Activated T-cell treated with anti-CD3 and anti-CD28 coated beads, Interleukin-2, amount 50 U/mL, for 72 hours (primary cell): ENCODE measurements around the gene SPATA12. TPM values are rescaled to one million over a fixed set of nuclear protein-coding genes. Genes with fewer than 3 reads are reported as not detected.

Source experiments
- ATAC-seq, 2 donors: fragments of 150-1000 bp; cut with Tn5 transposase; replicated peaks in 1 of 2; 2 replicates each; pipeline ENCODE4 v1.10.0; 2021; ENCODE audit warnings: moderate library complexity in 2 of 2, mild to moderate bottlenecking in 1 of 2
- DNase-seq, 2 donors: peaks; one replicate each; pipeline ENCODE4 v3.0.0; 2021 to 2022; ENCODE audit warnings: mixed read lengths in 1 of 2
- H3K27ac Mint-ChIP-seq: one replicate; pipeline ENCODE4 v1.8.0; 2022; ENCODE audit warnings: mild to moderate bottlenecking, moderate library complexity, mixed read lengths
- H3K27me3 Mint-ChIP-seq: one replicate; pipeline ENCODE4 v1.8.0; 2022; ENCODE audit warnings: low read depth, mixed read lengths
- H3K36me3 Mint-ChIP-seq, 2 donors: one replicate each; pipeline ENCODE4 v1.8.0; 2022; ENCODE audit warnings: mixed read lengths in 2 of 2, mild to moderate bottlenecking in 1 of 2; ENCODE audit not compliant: insufficient read depth in 2 of 2
- H3K4me1 Mint-ChIP-seq: one replicate; pipeline ENCODE4 v1.8.0; 2022; ENCODE audit warnings: low read depth, mixed read lengths
- H3K4me3 Mint-ChIP-seq, 2 donors: one replicate each; pipeline ENCODE4 v1.8.0; 2022; ENCODE audit warnings: mild to moderate bottlenecking in 2 of 2, mixed read lengths in 2 of 2, moderate library complexity in 2 of 2
- H3K9me3 Mint-ChIP-seq, 2 donors: one replicate each; pipeline ENCODE4 v1.8.0; 2022; ENCODE audit warnings: mixed read lengths in 2 of 2
- total RNA-seq, 2 donors: library from RNA; stranded (reverse); gene quantifications; one replicate each; pipeline ENCODE4 v1.2.3, GENCODE V29; 2022

SPATA12 gene
- total RNA-seq, 2 donors from 2014 or later = not detected

DNA sequence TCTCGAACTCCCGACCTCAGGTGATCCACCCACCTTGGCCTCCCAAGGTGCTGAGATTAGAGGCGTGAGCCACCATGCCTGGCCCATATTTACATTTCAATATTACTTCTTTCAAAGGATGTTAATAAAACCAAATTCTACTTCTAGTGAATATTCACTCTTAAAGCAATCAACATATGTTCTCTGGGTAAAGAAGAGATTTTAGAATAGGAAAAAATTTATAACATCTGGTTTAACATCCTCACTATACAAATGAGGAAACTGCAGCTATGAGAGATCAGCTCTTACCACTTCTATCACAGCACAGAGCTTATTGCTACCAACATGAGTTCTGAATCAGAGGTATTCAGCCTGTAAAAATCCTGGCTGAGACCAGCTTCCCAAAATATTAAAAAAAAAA, 56.0 kb downstream of the SPATA12 start:
- H3K9me3 Mint-ChIP-seq = no peaks in the 10 kb centered on the region
- no peak for ATAC-seq
- no peaks in the 10 kb centered on the region for H3K36me3 Mint-ChIP-seq
- no peaks in the 10 kb centered on the region for H3K4me1 Mint-ChIP-seq
- no peak overlapping the region for H3K4me3 Mint-ChIP-seq
- no peak for DNase-seq
- peaks cover 7% of the 10 kb centered on the region for H3K27me3 Mint-ChIP-seq
- no peak overlapping the region for H3K27ac Mint-ChIP-seq

DNA sequence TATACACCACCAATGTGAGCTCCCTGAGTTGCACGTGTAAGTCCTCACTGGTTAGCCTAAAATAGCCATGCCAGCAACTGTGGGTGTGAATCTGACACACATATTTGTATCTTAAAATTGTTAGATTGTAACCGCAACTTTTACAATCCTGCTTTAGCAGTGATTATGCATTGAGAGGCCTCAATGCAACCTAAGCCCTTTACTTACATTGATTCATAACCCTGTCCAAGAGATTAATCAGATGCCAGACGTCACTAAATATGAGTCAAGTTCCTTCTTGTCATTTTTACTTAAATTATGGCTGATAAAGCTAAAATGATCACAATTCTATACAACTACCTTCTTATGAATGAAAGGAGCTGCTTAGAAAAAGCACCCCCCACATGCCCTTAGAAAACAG, 57.8 kb downstream of the SPATA12 start:
- peaks cover 15% of the 10 kb centered on the region for H3K27me3 Mint-ChIP-seq
- no peak for DNase-seq
- no peaks in the 10 kb centered on the region for H3K9me3 Mint-ChIP-seq
- no peaks in the 10 kb centered on the region for H3K36me3 Mint-ChIP-seq
- no peak overlapping the region for H3K27ac Mint-ChIP-seq
- no peak overlapping the region for H3K4me3 Mint-ChIP-seq
- no peaks in the 10 kb centered on the region for H3K4me1 Mint-ChIP-seq
- ATAC-seq = no peak

DNA sequence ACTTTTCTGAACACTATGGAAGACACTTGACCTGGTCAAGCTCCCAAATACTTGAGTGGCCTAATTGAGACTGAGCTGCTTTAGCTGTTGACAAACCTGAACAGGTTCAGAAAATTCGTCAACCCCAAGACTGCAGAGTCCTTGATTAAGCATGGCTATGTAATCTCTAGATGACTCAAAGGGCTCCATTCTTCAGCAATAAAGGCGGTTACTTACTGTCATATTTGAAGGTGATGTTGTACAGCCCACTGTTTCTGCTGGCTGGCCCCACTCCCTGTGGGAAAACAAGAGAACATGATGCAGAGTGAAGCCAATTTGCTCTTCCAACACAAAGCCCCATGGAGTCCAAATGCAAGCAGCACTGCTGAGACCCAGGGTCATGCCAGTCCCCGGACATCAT, 59.6 kb downstream of the SPATA12 start:
- ATAC-seq = no peak
- Mint-ChIP-seq H3K36me3 (no peaks in the 10 kb centered on the region), H3K27ac (no peak overlapping the region), H3K27me3 (peaks cover 18% of the 10 kb centered on the region), H3K4me1 (no peaks in the 10 kb centered on the region), H3K9me3 (no peaks in the 10 kb centered on the region), H3K4me3 (no peak overlapping the region)
- DNase-seq = no peak

DNA sequence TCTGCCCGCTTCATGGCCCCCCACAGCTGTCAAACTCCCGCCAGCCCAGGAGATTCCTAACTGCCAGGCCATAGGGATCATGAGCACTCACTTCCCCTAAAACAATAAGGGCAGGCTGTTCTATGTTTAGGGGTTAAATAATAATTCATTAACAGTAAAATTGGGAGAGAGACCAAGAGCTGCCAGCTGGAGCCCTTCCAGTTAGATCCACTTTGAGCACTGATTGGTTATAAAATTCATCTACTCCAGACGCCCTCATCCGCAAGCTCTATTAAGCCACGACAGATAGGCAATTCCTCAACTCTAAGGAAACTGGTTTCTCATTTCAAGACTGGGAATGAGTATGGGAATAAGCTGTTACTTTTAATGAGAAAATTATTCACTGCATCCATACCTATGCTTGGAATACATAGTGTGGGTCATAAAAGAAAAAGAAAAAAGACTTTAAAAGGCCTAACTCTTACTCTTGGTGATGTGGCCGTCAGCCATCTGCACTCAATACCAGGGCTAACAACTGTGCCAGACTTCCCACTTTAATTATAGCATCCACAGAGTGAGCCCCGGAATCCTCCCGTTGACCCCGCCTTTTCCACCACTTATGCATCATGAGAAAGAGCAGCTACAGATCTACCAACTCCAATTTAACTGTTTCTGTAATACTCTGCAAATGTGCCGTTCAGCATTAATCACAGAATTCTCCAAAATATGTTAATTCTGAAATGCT, 60.1 kb downstream of the SPATA12 start:
- DNase-seq (no peak), ATAC-seq (no peak)
- Mint-ChIP-seq H3K27me3 (peaks cover 18% of the 10 kb centered on the region), H3K4me1 (no peaks in the 10 kb centered on the region), H3K9me3 (no peaks in the 10 kb centered on the region), H3K4me3 (no peak overlapping the region), H3K27ac (no peak overlapping the region), H3K36me3 (no peaks in the 10 kb centered on the region)

Other genes with a start within 250 kb of the SPATA12 start
- gene IL17RD, start 104.7 kb downstream of the SPATA12 start, total RNA-seq = under 1 TPM; 0.07 to 0.09 TPM
- gene HESX1, start 139.3 kb downstream of the SPATA12 start, total RNA-seq = under 1 TPM; 0.62 to 0.72 TPM
- 10 to 100 TPM; 28.0 to 37.4 TPM for gene APPL1, start 167.1 kb downstream of the SPATA12 start, total RNA-seq
- not detected for gene ASB14, start 232.0 kb downstream of the SPATA12 start, total RNA-seq